B cell (primary cell): Measurements from ENCODE around the gene EBLN2. TPM values are rescaled to one million over a fixed set of nuclear protein-coding genes. Genes with fewer than 3 reads are reported as not detected.

Experiments
- ATAC-seq: fragments of 200-7000 bp; cut with Tn5 transposase; one replicate; pipeline ENCODE4 v1.10.0; 2021; ENCODE audit warnings: low read depth, mild to moderate bottlenecking, moderate number of reproducible peaks, moderate library complexity
- CTCF ChIA-PET: fragments of 350-600 bp; sonication (Branson Sonifier 250); formaldehyde crosslinking; loops from one replicate; lab custom pipeline; 2021; ENCODE audit warnings: antibody characterized with exemption, inconsistent platforms; lab: Charles Lee
- POLR2A ChIA-PET: fragments of 350-600 bp; sonication (Branson Sonifier 250); formaldehyde crosslinking; loops from one replicate; lab custom pipeline; 2021; ENCODE audit warnings: antibody characterized with exemption; lab: Charles Lee
- DNase-seq: peaks from one replicate; pipeline ENCODE4 v3.0.0; 2013
- H2AFZ ChIP-seq: 2 replicates; pipeline ENCODE4 v1.6.1; 2012; ENCODE audit warnings: mild to moderate bottlenecking, low read depth, low read length; ENCODE audit not compliant: insufficient read depth, poor library complexity, severe bottlenecking
- H3K27ac ChIP-seq, 2 donors: 1 replicate in 1 of 2; 2 replicates in 1 of 2; pipeline ENCODE4 v1.5.1; 2012 to 2013; ENCODE audit warnings: low read length in 2 of 2, mild to moderate bottlenecking in 2 of 2, moderate library complexity in 1 of 2
- H3K27me3 ChIP-seq, 4 experiments: fragments of 200-600 bp in 1 of 4; sonication (generic) in 1 of 4; replicated peaks in 1 of 4; 1 replicate in 2 of 4; 2 replicates in 2 of 4; pipeline versions ENCODE4 v1.6.1 to v1.7.0; 2013 to 2016; ENCODE audit warnings: low read length in 3 of 4, mild to moderate bottlenecking in 2 of 4, mixed read lengths in 1 of 4, moderate library complexity in 1 of 4; ENCODE audit not compliant: insufficient read depth in 4 of 4, control insufficient read depth in 3 of 4; ENCODE audit errors: control extremely low read depth in 1 of 4
- H3K36me3 ChIP-seq, 2 experiments: replicated peaks in 1 of 2; 1 replicate in 1 of 2; 2 replicates in 1 of 2; pipeline versions ENCODE4 v1.6.1 to v1.7.1; 2013; ENCODE audit warnings: low read length in 1 of 2; ENCODE audit not compliant: insufficient read depth in 2 of 2, control insufficient read depth in 1 of 2; ENCODE audit errors: control extremely low read depth in 1 of 2, extremely low read depth in 1 of 2
- H3K4me1 ChIP-seq, 2 donors: fragments of 200-600 bp in 1 of 2; sonication (generic) in 1 of 2; 1 replicate in 1 of 2; 2 replicates in 1 of 2; pipeline versions ENCODE4 v1.5.1 to v1.6.1; 2013 to 2017; ENCODE audit warnings: low read length in 2 of 2; ENCODE audit not compliant: control insufficient read depth in 2 of 2, insufficient read depth in 2 of 2
- H3K4me2 ChIP-seq: replicated peaks from 2 replicates; pipeline ENCODE3; 2012; ENCODE audit warnings: mild to moderate bottlenecking, low read depth, low read length; ENCODE audit not compliant: poor library complexity, severe bottlenecking
- H3K4me3 ChIP-seq, 5 experiments: fragments of 200-600 bp in 1 of 5; sonication (generic) in 1 of 5; 1 replicate in 3 of 5; 2 replicates in 2 of 5; pipeline versions ENCODE4 v1.5.1 to v1.7.0; 2011 to 2016; ENCODE audit warnings: low read length in 4 of 5, mild to moderate bottlenecking in 4 of 5, low read depth in 2 of 5, control low read depth in 1 of 5, moderate library complexity in 1 of 5; ENCODE audit not compliant: insufficient read depth in 1 of 5; ENCODE audit errors: control extremely low read depth in 1 of 5, extremely low read depth in 1 of 5
- H3K79me2 ChIP-seq: fragments of 200-600 bp; sonication (generic); one replicate; pipeline ENCODE4 v1.6.0; 2016; ENCODE audit warnings: low read length; ENCODE audit not compliant: control insufficient read depth, insufficient read depth
- H3K9ac ChIP-seq: fragments of 200-600 bp; sonication (generic); 2 replicates; pipeline ENCODE4 v1.6.1; 2017; ENCODE audit warnings: mild to moderate bottlenecking, low read length, moderate library complexity
- H3K9me3 ChIP-seq, 3 donors: one replicate each; pipeline versions ENCODE4 v1.6.1 to v1.7.1; 2013; ENCODE audit warnings: low read length in 2 of 3; ENCODE audit not compliant: control insufficient read depth in 2 of 3, insufficient read depth in 1 of 3; ENCODE audit errors: control extremely low read depth in 1 of 3
- H4K20me1 ChIP-seq: 2 replicates; pipeline ENCODE4 v1.6.0; 2012; ENCODE audit warnings: mild to moderate bottlenecking, low read length; ENCODE audit not compliant: insufficient read depth, control insufficient read depth, poor library complexity, severe bottlenecking
- H3K27ac Mint-ChIP-seq: one replicate; pipeline ENCODE4 v1.8.0; 2021; ENCODE audit warnings: mixed read lengths
- H3K27me3 Mint-ChIP-seq: one replicate; pipeline ENCODE4 v1.8.0; 2021; ENCODE audit warnings: mixed read lengths
- H3K4me1 Mint-ChIP-seq: one replicate; pipeline ENCODE4 v1.8.0; 2021; ENCODE audit warnings: mixed read lengths
- H3K4me3 Mint-ChIP-seq: one replicate; pipeline ENCODE4 v1.8.0; 2021; ENCODE audit warnings: mixed read lengths
- H3K9me3 Mint-ChIP-seq: one replicate; pipeline ENCODE4 v1.8.0; 2022; ENCODE audit warnings: mixed read lengths; ENCODE audit not compliant: insufficient read depth
- CTCF ChIP-seq: fragments of 200-600 bp; IDR thresholded peaks from one replicate; pipeline ENCODE4 v1.8.0; 2022; ENCODE audit warnings: antibody characterized with exemption, mild to moderate bottlenecking
- EZH2 ChIP-seq: IDR thresholded peaks from 2 replicates; pipeline ENCODE4 v1.6.1; 2012; ENCODE audit warnings: borderline replicate concordance, low read depth, mild to moderate bottlenecking, moderate library complexity, low read length; ENCODE audit not compliant: insufficient read depth, poor library complexity, severe bottlenecking
- WGBS: methylation state at CpG from one replicate; pipeline ENCODE4 v1.1.5; 2013; ENCODE audit warnings: missing lambda C conversion rate; ENCODE audit not compliant: insufficient coverage; 5-methylcytosine and 5-hydroxymethylcytosine counted together
- intact Hi-C: fragments of 100-400 bp; cut with micrococcal nuclease; formaldehyde crosslinking; loops from one replicate; pipeline ENCODE4 v1.10.0; 2022
- polyA plus RNA-seq: library from polyadenylated mRNA; depleted of rRNA; stranded (reverse); fragments of >200 nt; gene quantifications from 2 replicates; pipeline ENCODE4 v1.2.3, GENCODE V29; 2012
- total RNA-seq, 2 donors: library from RNA; stranded (reverse); fragments of 120-200 nt in 1 of 2; gene quantifications; 1 replicate in 1 of 2; 2 replicates in 1 of 2; pipeline versions ENCODE4 v1.2.3 to v1.2.4, GENCODE V29; 2013 to 2022

EBLN2 gene
- total and polyA plus RNA-seq, 2 donors (not counting 1 experiment from before 2014, with no cell fraction given), result 4.5 to 10.2 TPM

- no peak overlapping the region for H3K27ac Mint-ChIP-seq
- peaks cover 0 to 8% (median 0%) of the 10 kb centered on the region in 3 donors for H3K9me3 ChIP-seq
Observed at GRCh38 chr3:73094129-73094528, 32.7 kb downstream of the EBLN2 start.

GRCh38 chr3:73094951-73095350 lies 33.5 kb downstream of the EBLN2 start:
- intact Hi-C loops, result no loop called here
- Histone ChIP-seq H2AFZ (no peak overlapping the region), H3K27ac (no peak overlapping the region), H4K20me1 (no peaks in the 10 kb centered on the region), H3K36me3 (no peaks in the 10 kb centered on the region), H3K4me2 (no peak overlapping the region), H3K4me3 (no peak overlapping the region), H3K9ac (no peak overlapping the region), H3K4me1 (peaks cover 4 to 10% of the 10 kb centered on the region in 2 donors), H3K9me3 (peaks cover 0 to 8% (median 0%) of the 10 kb centered on the region in 3 donors), H3K79me2 (no peaks in the 10 kb centered on the region), H3K27me3 (peaks cover 0 to 4% (median 0%) of the 10 kb centered on the region in 4 experiments)
- ChIA-PET CTCF (interaction anchor here (2.5 to 3.2 kb wide), 2 partner anchors 8 to 407 kb away, joined by 7 to 16 read pairs; no protein-coding TSS in a partner anchor), POLR2A (no interaction called here)
- 53% methylated on average over 10 of the region's 12 CpGs for WGBS
- Mint-ChIP-seq H3K27me3 (peaks cover 6% of the 10 kb centered on the region), H3K27ac (no peak overlapping the region), H3K4me1 (peaks cover 7% of the 10 kb centered on the region), H3K9me3 (no peaks in the 10 kb centered on the region), H3K4me3 (no peak overlapping the region)
- TF ChIP-seq EZH2 (no peak), CTCF (no peak)
- DNase-seq, result no peak
- no peak for ATAC-seq

More at GRCh38 chr3:73094129-73094528, 32.7 kb downstream of the EBLN2 start:
- no peak for TF ChIP-seq EZH2
- TF ChIP-seq CTCF, result no peak
- Mint-ChIP-seq H3K27me3 (peaks cover 7% of the 10 kb centered on the region), H3K9me3 (no peaks in the 10 kb centered on the region), H3K4me3 (no peak overlapping the region), H3K4me1 (peaks cover 7% of the 10 kb centered on the region)
- Histone ChIP-seq H2AFZ (no peak overlapping the region), H3K27ac (no peak overlapping the region), H3K4me2 (no peak overlapping the region), H4K20me1 (no peaks in the 10 kb centered on the region), H3K36me3 (no peaks in the 10 kb centered on the region), H3K79me2 (no peaks in the 10 kb centered on the region), H3K4me3 (no peak overlapping the region), H3K27me3 (peaks cover 0 to 4% (median 0%) of the 10 kb centered on the region in 4 experiments), H3K4me1 (peaks cover 4 to 10% of the 10 kb centered on the region in 2 donors), H3K9ac (no peak overlapping the region)
- POLR2A ChIA-PET, result no interaction called here
- DNase-seq, result no peak
- intact Hi-C loops, result no loop called here
- WGBS, result 33% methylated on average over 6 of the region's 6 CpGs
- CTCF ChIA-PET, result interaction anchor here (3.2 kb wide), 1 partner anchor 7 kb away, joined by 16 read pairs; no protein-coding TSS in a partner anchor
- peak; percentile 14 for ATAC-seq
